Ishikawa (cell line): Measurements from ENCODE around the gene FAM13B.

ENCODE experiments used
- EP300 ChIP-seq: IDR thresholded peaks from 2 replicates; pipeline ENCODE4 v1.6.1; 2012; ENCODE audit warnings: borderline replicate concordance
- REST ChIP-seq: IDR thresholded peaks from 2 replicates; pipeline ENCODE4 v1.6.1; 2012; ENCODE audit warnings: low read depth, mild to moderate bottlenecking
- TAF1 ChIP-seq: IDR thresholded peaks from 2 replicates; pipeline ENCODE4 v1.6.1; 2012; ENCODE audit warnings: low read depth, mild to moderate bottlenecking
- TEAD4 ChIP-seq: IDR thresholded peaks from 2 replicates; pipeline ENCODE4 v1.6.1; 2012

GRCh38 chr5:138054206-138054605 is 21.3 kb upstream of the FAM13B start:
- no peak for TF ChIP-seq TAF1
- TF ChIP-seq REST = no peak
- TF ChIP-seq TEAD4 = no peak
- no peak for TF ChIP-seq EP300
